SK-N-SH (cell line): ENCODE data around the gene CLCN5.

Experiments used
- CHD2 ChIP-seq: fragments of 150-350 bp; IDR thresholded peaks from 2 replicates; pipeline ENCODE4 v1.6.1; 2018; ENCODE audit warnings: low read length; ENCODE audit not compliant: partially characterized antibody
- FOXM1 ChIP-seq: IDR thresholded peaks from 2 replicates; pipeline ENCODE4 v1.4.0; 2012; ENCODE audit warnings: low read depth, mild to moderate bottlenecking
- GABPA ChIP-seq: IDR thresholded peaks from 2 replicates; pipeline ENCODE4 v1.4.0; 2012; ENCODE audit warnings: low read depth, mild to moderate bottlenecking
- NRF1 ChIP-seq: IDR thresholded peaks from 2 replicates; pipeline ENCODE4 v1.6.1; 2012; ENCODE audit warnings: low read depth, mild to moderate bottlenecking, low read length
- POLR2AphosphoS5 ChIP-seq: IDR thresholded peaks from 2 replicates; pipeline ENCODE4 v1.6.1; 2012; ENCODE audit warnings: low read depth, low read length
- SIN3A ChIP-seq: IDR thresholded peaks from 2 replicates; pipeline ENCODE4 v1.6.1; 2012; ENCODE audit warnings: low read depth, mild to moderate bottlenecking, low read length, moderate library complexity, borderline replicate concordance
- SMC3 ChIP-seq: IDR thresholded peaks from 2 replicates; pipeline ENCODE4 v1.6.1; 2012; ENCODE audit warnings: low read depth, low read length, improper control_type of control experiment
- TEAD4 ChIP-seq: IDR thresholded peaks from 2 replicates; pipeline ENCODE4 v1.4.0; 2012; ENCODE audit warnings: mild to moderate bottlenecking, borderline replicate concordance; ENCODE audit not compliant: insufficient read depth
- TF ChIP-seq, protein P1 (sequence below): fragments of 200-600 bp; sonication (generic); IDR thresholded peaks from 2 replicates; pipeline ENCODE4 v1.6.1; 2017; ENCODE audit warnings: antibody characterized with exemption, mild to moderate bottlenecking, moderate library complexity
- TF ChIP-seq, protein P2 (sequence below): IDR thresholded peaks from 2 replicates; pipeline ENCODE4 v1.6.1; 2012; ENCODE audit warnings: mild to moderate bottlenecking, low read depth, low read length, moderate library complexity
- TF ChIP-seq, protein P3 (sequence below): IDR thresholded peaks from 2 replicates; pipeline ENCODE4 v1.4.0; 2012; ENCODE audit warnings: low read depth

DNA sequence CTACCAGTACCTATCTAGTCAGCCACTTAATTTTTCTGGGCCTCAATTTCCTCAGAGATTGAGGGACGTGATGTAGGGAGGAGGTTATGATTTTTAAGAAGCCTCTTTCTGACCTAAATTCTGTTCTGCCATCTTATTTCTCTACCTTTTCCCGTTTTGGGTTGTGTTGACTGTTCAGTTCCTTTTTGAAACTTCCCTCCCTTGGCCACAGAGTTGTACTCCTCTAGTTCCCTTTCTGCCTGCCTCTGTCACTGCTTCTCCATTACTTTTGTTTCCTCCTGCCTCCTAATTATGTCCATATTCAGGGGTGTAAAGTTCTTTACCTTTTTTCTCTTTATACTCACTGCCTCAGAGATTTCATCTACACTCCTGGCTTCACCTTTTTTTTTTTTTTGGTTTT, 25.4 kb downstream of the CLCN5 start:
- TF ChIP-seq, protein P1, sequence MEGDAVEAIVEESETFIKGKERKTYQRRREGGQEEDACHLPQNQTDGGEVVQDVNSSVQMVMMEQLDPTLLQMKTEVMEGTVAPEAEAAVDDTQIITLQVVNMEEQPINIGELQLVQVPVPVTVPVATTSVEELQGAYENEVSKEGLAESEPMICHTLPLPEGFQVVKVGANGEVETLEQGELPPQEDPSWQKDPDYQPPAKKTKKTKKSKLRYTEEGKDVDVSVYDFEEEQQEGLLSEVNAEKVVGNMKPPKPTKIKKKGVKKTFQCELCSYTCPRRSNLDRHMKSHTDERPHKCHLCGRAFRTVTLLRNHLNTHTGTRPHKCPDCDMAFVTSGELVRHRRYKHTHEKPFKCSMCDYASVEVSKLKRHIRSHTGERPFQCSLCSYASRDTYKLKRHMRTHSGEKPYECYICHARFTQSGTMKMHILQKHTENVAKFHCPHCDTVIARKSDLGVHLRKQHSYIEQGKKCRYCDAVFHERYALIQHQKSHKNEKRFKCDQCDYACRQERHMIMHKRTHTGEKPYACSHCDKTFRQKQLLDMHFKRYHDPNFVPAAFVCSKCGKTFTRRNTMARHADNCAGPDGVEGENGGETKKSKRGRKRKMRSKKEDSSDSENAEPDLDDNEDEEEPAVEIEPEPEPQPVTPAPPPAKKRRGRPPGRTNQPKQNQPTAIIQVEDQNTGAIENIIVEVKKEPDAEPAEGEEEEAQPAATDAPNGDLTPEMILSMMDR: no peak
- no peak for TF ChIP-seq SMC3
- TF ChIP-seq, protein P2, sequence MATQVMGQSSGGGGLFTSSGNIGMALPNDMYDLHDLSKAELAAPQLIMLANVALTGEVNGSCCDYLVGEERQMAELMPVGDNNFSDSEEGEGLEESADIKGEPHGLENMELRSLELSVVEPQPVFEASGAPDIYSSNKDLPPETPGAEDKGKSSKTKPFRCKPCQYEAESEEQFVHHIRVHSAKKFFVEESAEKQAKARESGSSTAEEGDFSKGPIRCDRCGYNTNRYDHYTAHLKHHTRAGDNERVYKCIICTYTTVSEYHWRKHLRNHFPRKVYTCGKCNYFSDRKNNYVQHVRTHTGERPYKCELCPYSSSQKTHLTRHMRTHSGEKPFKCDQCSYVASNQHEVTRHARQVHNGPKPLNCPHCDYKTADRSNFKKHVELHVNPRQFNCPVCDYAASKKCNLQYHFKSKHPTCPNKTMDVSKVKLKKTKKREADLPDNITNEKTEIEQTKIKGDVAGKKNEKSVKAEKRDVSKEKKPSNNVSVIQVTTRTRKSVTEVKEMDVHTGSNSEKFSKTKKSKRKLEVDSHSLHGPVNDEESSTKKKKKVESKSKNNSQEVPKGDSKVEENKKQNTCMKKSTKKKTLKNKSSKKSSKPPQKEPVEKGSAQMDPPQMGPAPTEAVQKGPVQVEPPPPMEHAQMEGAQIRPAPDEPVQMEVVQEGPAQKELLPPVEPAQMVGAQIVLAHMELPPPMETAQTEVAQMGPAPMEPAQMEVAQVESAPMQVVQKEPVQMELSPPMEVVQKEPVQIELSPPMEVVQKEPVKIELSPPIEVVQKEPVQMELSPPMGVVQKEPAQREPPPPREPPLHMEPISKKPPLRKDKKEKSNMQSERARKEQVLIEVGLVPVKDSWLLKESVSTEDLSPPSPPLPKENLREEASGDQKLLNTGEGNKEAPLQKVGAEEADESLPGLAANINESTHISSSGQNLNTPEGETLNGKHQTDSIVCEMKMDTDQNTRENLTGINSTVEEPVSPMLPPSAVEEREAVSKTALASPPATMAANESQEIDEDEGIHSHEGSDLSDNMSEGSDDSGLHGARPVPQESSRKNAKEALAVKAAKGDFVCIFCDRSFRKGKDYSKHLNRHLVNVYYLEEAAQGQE: no peak
- no peak for TF ChIP-seq POLR2AphosphoS5
- TF ChIP-seq FOXM1: no peak
- TF ChIP-seq TEAD4: no peak
- no peak for TF ChIP-seq GABPA
- no peak for TF ChIP-seq SIN3A
- no peak for TF ChIP-seq NRF1
- TF ChIP-seq CHD2: no peak
- TF ChIP-seq, protein P3, sequence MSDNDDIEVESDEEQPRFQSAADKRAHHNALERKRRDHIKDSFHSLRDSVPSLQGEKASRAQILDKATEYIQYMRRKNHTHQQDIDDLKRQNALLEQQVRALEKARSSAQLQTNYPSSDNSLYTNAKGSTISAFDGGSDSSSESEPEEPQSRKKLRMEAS: no peak
